Ascending aorta (tissue), 2 donors: Measurements from ENCODE around the gene TLE7. TPM values are rescaled to one million over a fixed set of nuclear protein-coding genes. Genes with fewer than 3 reads are reported as not detected.
A peak's percentile ranks its signal among the peaks of the same experiment; 100 is the strongest.

Experiments used
- DNase-seq, 2 donors: peaks; one replicate each; pipeline ENCODE4 v3.0.0-alpha.2; 2019; ENCODE audit warnings: low spot score in 2 of 2
- H3K27ac ChIP-seq, 2 donors: fragments of 200-600 bp; sonication (generic); one replicate each; pipeline ENCODE4 v1.5.1; 2016 to 2017; ENCODE audit warnings: mild to moderate bottlenecking in 1 of 2
- H3K27me3 ChIP-seq: fragments of 200-600 bp; sonication (generic); one replicate; pipeline ENCODE4 v1.5.1; 2017
- H3K36me3 ChIP-seq, 2 donors: fragments of 200-600 bp; sonication (generic); one replicate each; pipeline ENCODE4 v1.5.1; 2016
- H3K4me1 ChIP-seq, 2 donors: fragments of 200-600 bp; sonication (generic); one replicate each; pipeline ENCODE4 v1.5.1; 2016 to 2017; ENCODE audit warnings: mild to moderate bottlenecking in 1 of 2
- H3K4me3 ChIP-seq, 2 donors: fragments of 200-600 bp; sonication (generic); one replicate each; pipeline ENCODE4 v1.5.1; 2016 to 2017; ENCODE audit warnings: mild to moderate bottlenecking in 1 of 2
- H3K9me3 ChIP-seq, 2 donors: fragments of 200-600 bp; sonication (generic); one replicate each; pipeline ENCODE4 v1.5.1; 2016
- intact Hi-C: fragments of 100-400 bp; cut with DNase I; formaldehyde crosslinking; loops from one replicate; pipeline ENCODE4 v1.15.1; 2023
- total RNA-seq: library from RNA; depleted of rRNA; stranded (reverse); fragments of >200 nt; gene quantifications from one replicate; pipeline ENCODE4 v1.1.0, GENCODE V29; 2016
- TF ChIP-seq, protein P1 (sequence below), 3 experiments: fragments of 200-600 bp in 2 of 3; fragments of 450-650 bp in 1 of 3; sonication (generic) in 2 of 3; IDR thresholded peaks; one replicate each; pipeline ENCODE4 v1.5.1; 2016 to 2019; ENCODE audit warnings: antibody characterized with exemption in 3 of 3, mild to moderate bottlenecking in 1 of 3, moderate library complexity in 1 of 3

The TLE7 gene
- total RNA-seq = not detected

DNA sequence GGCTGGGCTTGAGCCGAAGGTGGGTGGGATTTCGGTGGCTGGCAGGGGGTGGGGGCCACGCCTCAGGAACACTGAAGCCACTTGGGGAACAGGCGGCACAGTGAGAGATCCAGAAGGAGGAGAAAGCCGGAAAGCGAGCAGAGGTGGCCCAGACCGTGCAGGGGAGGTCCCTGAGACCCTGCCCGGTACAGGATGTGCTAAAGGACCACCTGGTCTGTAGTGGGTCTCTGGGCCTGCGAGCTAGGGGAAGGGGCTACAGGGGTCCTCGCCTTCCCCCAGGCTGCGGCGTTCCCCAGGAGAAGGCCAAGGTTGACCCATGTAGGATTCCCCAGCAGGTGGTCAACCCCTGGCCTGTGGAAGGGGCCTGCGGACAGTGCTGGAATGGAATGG lies at the start of gene TLE7:
TSS of gene TLE7 (minus strand) at position 4 of the 390 bp plus-strand sequence. CDS start 8,730 bp downstream, outside the sequence.
- H3K4me3 ChIP-seq = no peak within 1 kb of the TSS
- DNase-seq = no peak
- no peak within 1 kb of the TSS for H3K27ac ChIP-seq
- H3K4me1 ChIP-seq = no peaks in the 10 kb centered on the region
- H3K9me3 ChIP-seq = peaks cover 29 to 54% of the 10 kb centered on the region in 2 donors
- H3K36me3 ChIP-seq = no peaks in the 10 kb centered on the region
- TF ChIP-seq, protein P1, sequence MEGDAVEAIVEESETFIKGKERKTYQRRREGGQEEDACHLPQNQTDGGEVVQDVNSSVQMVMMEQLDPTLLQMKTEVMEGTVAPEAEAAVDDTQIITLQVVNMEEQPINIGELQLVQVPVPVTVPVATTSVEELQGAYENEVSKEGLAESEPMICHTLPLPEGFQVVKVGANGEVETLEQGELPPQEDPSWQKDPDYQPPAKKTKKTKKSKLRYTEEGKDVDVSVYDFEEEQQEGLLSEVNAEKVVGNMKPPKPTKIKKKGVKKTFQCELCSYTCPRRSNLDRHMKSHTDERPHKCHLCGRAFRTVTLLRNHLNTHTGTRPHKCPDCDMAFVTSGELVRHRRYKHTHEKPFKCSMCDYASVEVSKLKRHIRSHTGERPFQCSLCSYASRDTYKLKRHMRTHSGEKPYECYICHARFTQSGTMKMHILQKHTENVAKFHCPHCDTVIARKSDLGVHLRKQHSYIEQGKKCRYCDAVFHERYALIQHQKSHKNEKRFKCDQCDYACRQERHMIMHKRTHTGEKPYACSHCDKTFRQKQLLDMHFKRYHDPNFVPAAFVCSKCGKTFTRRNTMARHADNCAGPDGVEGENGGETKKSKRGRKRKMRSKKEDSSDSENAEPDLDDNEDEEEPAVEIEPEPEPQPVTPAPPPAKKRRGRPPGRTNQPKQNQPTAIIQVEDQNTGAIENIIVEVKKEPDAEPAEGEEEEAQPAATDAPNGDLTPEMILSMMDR (IDR thresholded peaks at IDR 0.05) = no peak
- H3K27me3 ChIP-seq = no peaks in the 10 kb centered on the region
- intact Hi-C loops = no loop called here

DNA sequence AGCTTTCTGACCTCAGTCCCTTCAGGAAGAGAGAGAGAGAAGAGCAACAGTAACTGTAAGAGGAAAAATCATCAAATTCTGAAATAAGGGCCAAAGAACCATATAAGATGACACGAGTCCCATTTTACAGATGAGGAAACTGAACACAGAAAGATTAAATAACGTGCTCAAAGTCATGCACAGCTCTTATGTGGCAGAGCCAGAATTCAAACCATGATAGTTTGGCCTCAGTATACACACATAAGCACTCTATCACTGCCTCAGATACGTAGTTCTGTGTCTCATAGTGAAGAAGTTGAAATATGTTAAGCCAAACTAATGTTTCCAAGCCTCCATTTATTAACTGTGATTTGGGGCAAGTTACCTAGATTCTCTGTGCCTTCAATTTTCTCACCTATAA lies 49.2 kb upstream of the TLE7 start:
- no peak overlapping the region for H3K4me3 ChIP-seq
- no peaks in the 10 kb centered on the region for H3K36me3 ChIP-seq
- intact Hi-C loops = no loop called here
- DNase-seq = no peak
- TF ChIP-seq, protein P1 (IDR thresholded peaks at IDR 0.05) = no peak
- no peak overlapping the region for H3K27ac ChIP-seq
- no peaks in the 10 kb centered on the region for H3K9me3 ChIP-seq
- H3K4me1 ChIP-seq = no peaks in the 10 kb centered on the region
- no peaks in the 10 kb centered on the region for H3K27me3 ChIP-seq

DNA sequence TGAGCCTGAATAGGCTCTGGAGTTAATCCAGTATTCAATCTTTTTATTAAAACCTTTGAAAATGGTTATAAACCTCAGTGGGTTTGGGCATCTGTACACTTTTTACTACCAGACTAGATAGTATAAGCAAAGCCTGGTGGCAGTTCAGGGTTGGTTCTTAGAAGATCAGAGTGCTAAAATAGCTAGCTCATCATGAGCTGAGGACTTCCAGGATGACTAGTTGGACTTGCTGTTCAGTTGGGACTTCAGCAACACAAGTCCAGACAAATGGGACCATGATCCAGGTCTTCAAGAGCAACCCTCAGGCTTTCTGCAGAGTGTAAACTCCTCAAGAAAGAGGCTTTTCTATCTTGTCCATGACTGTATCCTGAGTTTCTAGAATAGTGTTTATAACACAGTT lies 48.5 kb upstream of the TLE7 start:
- Histone ChIP-seq H3K4me3 (no peak overlapping the region), H3K27me3 (no peaks in the 10 kb centered on the region), H3K4me1 (no peaks in the 10 kb centered on the region), H3K36me3 (no peaks in the 10 kb centered on the region), H3K9me3 (no peaks in the 10 kb centered on the region), H3K27ac (no peak overlapping the region)
- DNase-seq = no peak
- TF ChIP-seq, protein P1 (IDR thresholded peaks at IDR 0.05) = no peak
- intact Hi-C loops = no loop called here

DNA sequence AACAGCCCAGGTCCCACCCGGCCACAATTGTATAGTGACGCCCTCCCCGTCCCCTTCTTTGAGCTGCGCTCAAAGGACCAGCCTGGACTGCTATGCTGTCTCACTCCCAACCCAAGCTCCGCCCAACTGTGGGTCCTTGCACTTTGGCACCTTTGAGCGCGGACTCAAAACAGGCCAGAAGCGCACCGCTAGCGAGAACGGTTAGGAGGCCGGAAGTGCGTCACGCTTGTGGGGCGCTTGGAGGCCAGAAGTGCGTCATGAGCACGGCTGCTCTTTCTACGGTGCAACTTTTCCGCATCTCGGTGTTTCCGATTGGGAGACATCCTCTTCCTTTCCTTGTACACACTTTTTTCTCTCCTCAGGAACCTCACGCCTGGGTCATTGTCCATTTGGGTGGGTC lies 47.3 kb upstream of the TLE7 start, which contains the start of gene ZNF19:
TSS of gene ZNF19 (minus strand) at position 203 of the 400 bp plus-strand sequence. CDS start 7,210 bp downstream, outside the sequence.
- TF ChIP-seq, protein P1 (IDR thresholded peaks at IDR 0.05) = no peak
- H3K36me3 ChIP-seq = no peaks in the 10 kb centered on the region
- intact Hi-C loops = no loop called here

DNA sequence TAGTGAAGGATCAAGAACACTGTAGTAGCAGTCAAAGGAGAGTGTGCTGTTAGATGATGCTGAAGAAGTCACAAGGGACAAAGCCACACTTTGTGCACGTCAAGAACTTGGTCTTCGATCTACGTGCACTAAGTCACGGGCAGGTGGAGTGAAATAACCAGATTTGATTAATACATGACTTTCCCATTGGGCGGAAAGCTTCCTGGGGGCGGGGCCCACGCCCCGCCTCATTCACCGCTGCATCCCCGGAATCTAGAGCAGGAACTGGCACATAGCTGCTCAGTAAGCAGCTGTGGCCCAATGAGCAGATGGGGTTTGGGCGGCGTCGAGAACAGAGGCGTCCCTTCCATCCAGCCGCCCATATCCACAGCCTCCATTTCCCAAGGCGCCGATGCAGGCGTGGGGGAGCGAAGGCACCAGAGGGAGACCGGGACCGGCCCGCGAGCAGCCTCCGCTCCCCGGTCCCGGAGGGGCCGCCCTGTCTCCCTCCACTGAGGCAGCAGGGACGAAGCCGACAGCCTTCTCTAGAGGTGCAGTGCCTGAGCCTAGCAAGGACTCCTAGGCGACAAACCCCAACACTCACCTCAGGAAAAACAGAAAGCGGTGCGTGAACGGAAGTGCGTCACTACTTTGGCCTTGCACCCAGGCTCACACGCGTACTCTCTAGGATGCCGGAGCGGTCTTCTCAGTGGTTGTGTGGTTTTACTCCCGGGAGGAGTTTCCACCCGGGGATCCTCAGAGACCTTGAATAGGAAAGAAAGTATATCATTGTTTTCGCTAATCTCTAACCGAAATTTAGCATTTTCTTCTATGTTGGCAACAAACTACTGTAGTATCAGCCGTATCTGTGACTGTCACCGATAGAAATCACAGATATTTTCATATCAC lies 42.4 kb upstream of the TLE7 start:
- H3K27ac ChIP-seq = peak overlapping the region; percentile 90 to 95
- no peaks in the 10 kb centered on the region for H3K36me3 ChIP-seq
- no peaks in the 10 kb centered on the region for H3K27me3 ChIP-seq
- peaks cover 0 to 6% of the 10 kb centered on the region in 2 donors for H3K4me1 ChIP-seq
- H3K9me3 ChIP-seq = no peaks in the 10 kb centered on the region
- DNase-seq = peak; percentile 33 to 92
- H3K4me3 ChIP-seq = peak overlapping the region; percentile 80 to 82
- intact Hi-C loops = loop anchor here (1.0 kb wide), 2 partner anchors 22 to 609 kb away; partner anchors contain the start of genes DHX38, TXNL4B and ZNF23
- TF ChIP-seq, protein P1 (IDR thresholded peaks at IDR 0.05) = no peak

More for the DNA sequence above, 47.3 kb upstream of the TLE7 start, which contains the start of gene ZNF19:
- DNase-seq = no peak
- Histone ChIP-seq H3K27me3 (no peaks in the 10 kb centered on the region), H3K4me3 (no peak within 1 kb of the TSS), H3K9me3 (no peaks in the 10 kb centered on the region), H3K4me1 (peaks cover 0 to 3% of the 10 kb centered on the region in 2 donors), H3K27ac (no peak within 1 kb of the TSS)
